K562 (cell line): ENCODE data around the gene NEUROD4. TPM values are rescaled to one million over a fixed set of nuclear protein-coding genes. Genes with fewer than 3 reads are reported as not detected.

Source experiments
- ATAC-seq: fragments of 200-7000 bp; cut with Tn5 transposase; 3 replicates; pipeline ENCODE4 v1.9.1; 2020; ENCODE audit warnings: moderate library complexity
- BruUV-seq: library from RNA; stranded (reverse); fragments of 400-500 nt; replicated peaks from 2 replicates; lab custom pipeline; 2021; lab: Mats Ljungman, UMichigan
- CTCF ChIA-PET: fragments of 300-600 bp; formaldehyde crosslinking; extraction: SDS; loops from one replicate; lab custom pipeline; 2021; ENCODE audit warnings: low intra/inter-chr PET ratio; lab: Yijun Ruan, JAX
- POLR2A ChIA-PET: fragments of 300-600, 350-650 bp; sonication (Branson Sonifier 250); formaldehyde crosslinking; extraction: SDS; loops from one replicate; lab custom pipeline; 2021; ENCODE audit warnings: antibody characterized with exemption, inconsistent platforms; lab: Yijun Ruan, JAX
- DNase-seq, 4 experiments: peaks; one replicate each; pipeline versions ENCODE4 v3.0.0 to v3.0.0-alpha.2; 2011 to 2018; ENCODE audit warnings: low spot score in 3 of 4, mixed read lengths in 3 of 4; ENCODE audit errors: extremely low read depth in 1 of 4
- FAIRE-seq: peaks from 2 replicates; lab custom pipeline; 2011; peaks lifted over from hg19 to GRCh38; lab: Jason Lieb, UNC
- H2AFZ ChIP-seq: 2 replicates; pipeline ENCODE4 v1.6.0; 2011; ENCODE audit warnings: low read depth, low read length, control low read depth, inconsistent platforms
- H3K27ac ChIP-seq: fragments of 200-600 bp; 3 replicates; pipeline ENCODE4 v1.8.0; 2011; ENCODE audit warnings: low read depth, mild to moderate bottlenecking, control low read depth, inconsistent platforms, low read length, moderate library complexity, mixed read lengths; ENCODE audit errors: extremely low read depth
- H3K27me3 ChIP-seq, 2 experiments: fragments of 300-600 bp in 1 of 2; 2 replicates in 1 of 2; 3 replicates in 1 of 2; pipeline versions ENCODE4 v1.6.0 to v1.8.0; 2011; ENCODE audit warnings: inconsistent platforms in 2 of 2, low read length in 2 of 2, mild to moderate bottlenecking in 1 of 2, mixed read lengths in 1 of 2, moderate library complexity in 1 of 2; ENCODE audit not compliant: control insufficient read depth in 2 of 2, insufficient read depth in 2 of 2
- H3K36me3 ChIP-seq: fragments of 300-600 bp; 3 replicates; pipeline ENCODE4 v1.8.0; 2011; ENCODE audit warnings: mild to moderate bottlenecking, low read length, inconsistent platforms; ENCODE audit not compliant: control insufficient read depth, insufficient read depth
- H3K4me1 ChIP-seq, 2 experiments: fragments of 200-600 bp in 1 of 2; replicated peaks in 1 of 2; 2 replicates in 1 of 2; 3 replicates in 1 of 2; pipeline versions ENCODE4 v1.5.1 to v1.8.0; 2011; ENCODE audit warnings: inconsistent platforms in 2 of 2, low read length in 2 of 2, mild to moderate bottlenecking in 1 of 2, mixed read lengths in 1 of 2, moderate library complexity in 1 of 2; ENCODE audit not compliant: control insufficient read depth in 2 of 2, insufficient read depth in 2 of 2
- H3K4me2 ChIP-seq: 2 replicates; pipeline ENCODE4 v1.6.1; 2011; ENCODE audit warnings: low read length, control low read depth, inconsistent platforms, mixed read lengths; ENCODE audit not compliant: insufficient read depth
- H3K4me3 ChIP-seq: fragments of 200-600 bp; sonication (generic), shearing (Covaris generic); 2 replicates; pipeline ENCODE4 v1.5.1; 2016; ENCODE audit warnings: control low read depth, inconsistent platforms
- H3K79me2 ChIP-seq: fragments of 200-600 bp; 3 replicates; pipeline ENCODE4 v1.8.0; 2011; ENCODE audit warnings: low read length, inconsistent platforms; ENCODE audit not compliant: control insufficient read depth, insufficient read depth
- H3K9ac ChIP-seq, 2 experiments: 2 replicates each; pipeline versions ENCODE4 v1.6.0 to v1.6.1; 2011; ENCODE audit warnings: low read depth in 2 of 2, low read length in 2 of 2, control low read depth in 1 of 2, inconsistent platforms in 1 of 2, mild to moderate bottlenecking in 1 of 2, mixed read lengths in 1 of 2; ENCODE audit not compliant: insufficient read depth in 1 of 2
- H3K9me1 ChIP-seq: one replicate; pipeline ENCODE4 v1.6.0; 2011; ENCODE audit warnings: inconsistent platforms, mild to moderate bottlenecking, low read length, moderate library complexity; ENCODE audit not compliant: control insufficient read depth, insufficient read depth
- H3K9me3 ChIP-seq: replicated peaks from 2 replicates; pipeline ENCODE4 v1.5.1; 2011; ENCODE audit warnings: low read depth, low read length, inconsistent platforms; ENCODE audit not compliant: control insufficient read depth, insufficient read depth
- H4K20me1 ChIP-seq: replicated peaks from 2 replicates; pipeline ENCODE4 v1.6.1; 2011; ENCODE audit warnings: low read length, inconsistent platforms, mixed read lengths; ENCODE audit not compliant: control insufficient read depth, insufficient read depth
- BCL6 ChIP-seq: fragments of 250-450 bp; sonication (Bioruptor Pico); IDR thresholded peaks from 2 replicates; pipeline ENCODE4 v1.4.0; 2020
- C11orf30 ChIP-seq: fragments of 450-650 bp; IDR thresholded peaks from 2 replicates; pipeline ENCODE4 v1.6.1; 2016; ENCODE audit warnings: low read depth, mild to moderate bottlenecking
- CXXC5 ChIP-seq: fragments of 250-450 bp; sonication (Bioruptor Pico); IDR thresholded peaks from 2 replicates; pipeline ENCODE4 v1.8.0; 2022; ENCODE audit warnings: inconsistent platforms, mild to moderate bottlenecking, moderate library complexity
- FIP1L1 ChIP-seq: fragments of 200-400 bp; formaldehyde crosslinking; IDR thresholded peaks from 2 replicates; pipeline ENCODE4 v1.6.1; 2018; ENCODE audit warnings: mild to moderate bottlenecking, low read depth, low read length; ENCODE audit not compliant: poor library complexity, severe bottlenecking
- GTF2A2 ChIP-seq: IDR thresholded peaks from 2 replicates; pipeline ENCODE4 v1.6.1; 2016; ENCODE audit warnings: mild to moderate bottlenecking, missing genetic modification characterization, missing compliant biosample characterization
- MAZ ChIP-seq, 2 experiments: fragments of 450-650 bp in 1 of 2; sonication (generic) in 1 of 2; formaldehyde crosslinking; IDR thresholded peaks in 1 of 2; conservative IDR thresholded peaks in 1 of 2; 2 replicates each; pipeline versions ENCODE4 v1.4.0 to v1.5.0; 2020; ENCODE audit warnings: mild to moderate bottlenecking in 1 of 2, missing genetic modification reagents in 1 of 2
- RNF2 ChIP-seq: sonication (generic); IDR thresholded peaks from 2 replicates; pipeline ENCODE4 v1.6.1; 2016
- TEAD1 ChIP-seq, 2 experiments: fragments of 450-650 bp in 1 of 2; sonication (generic) in 1 of 2; formaldehyde crosslinking; IDR thresholded peaks; 2 replicates each; pipeline versions ENCODE4 v1.4.0 to v1.8.0; 2020 to 2022; ENCODE audit warnings: mild to moderate bottlenecking in 2 of 2, missing genetic modification reagents in 1 of 2
- VEZF1 ChIP-seq: fragments of 200-800 bp; sonication (Bioruptor generic); IDR thresholded peaks from 2 replicates; pipeline ENCODE4 v1.6.1; 2017; ENCODE audit warnings: missing genetic modification characterization, missing compliant biosample characterization
- ZBTB5 ChIP-seq: fragments of 450-650 bp; IDR thresholded peaks from 2 replicates; pipeline ENCODE4 v1.6.1; 2017; ENCODE audit warnings: antibody characterized with exemption
- ZNF584 ChIP-seq: fragments of 200-800 bp; sonication (Bioruptor generic); IDR thresholded peaks from 2 replicates; pipeline ENCODE4 v1.6.1; 2016; ENCODE audit warnings: low read depth, mild to moderate bottlenecking, missing genetic modification characterization, missing compliant biosample characterization
- ZNF592 ChIP-seq: fragments of 450-650 bp; IDR thresholded peaks from 2 replicates; pipeline ENCODE4 v1.6.1; 2017; ENCODE audit warnings: antibody characterized with exemption, mild to moderate bottlenecking
- ZNF766 ChIP-seq: fragments of 200-800 bp; sonication (Bioruptor generic); conservative IDR thresholded peaks from 2 replicates; pipeline ENCODE4 v1.6.1; 2016; ENCODE audit warnings: missing genetic modification characterization, missing compliant biosample characterization
- whole genome bisulfite sequencing: fragments of 100-300 bp; shearing (Covaris generic); methylation state at CpG from one replicate; pipeline ENCODE4 v1.1.6; 2016; ENCODE audit warnings: low coverage, mixed read lengths; ENCODE audit not compliant: insufficient coverage; ENCODE audit errors: missing lambda C conversion rate; 5-methylcytosine and 5-hydroxymethylcytosine counted together
- in situ Hi-C: fragments of 300-500 bp; cut with MboI; formaldehyde crosslinking; loops from 4 replicates; pipeline ENCODE4 v1.15.0; 2018; ENCODE audit warnings: inconsistent platforms, mixed read lengths
- intact Hi-C: fragments of 100-400 bp; cut with micrococcal nuclease; formaldehyde crosslinking; loops from 2 replicates; pipeline ENCODE4 v1.14.2; 2022
- polyA plus RNA-seq, 8 experiments: library from polyadenylated mRNA; depleted of rRNA in 4 of 8; stranded (reverse) in 5 of 8; unstranded in 3 of 8; fragments of >200 nt; fragmentation: Nextera tagmentation in 2 of 8; fragmentation: Illumina TruSeq in 1 of 8; extraction: Ambion mirVana in 2 of 8; extraction: Trizol in 1 of 8; gene quantifications; 2 replicates each; pipeline versions ENCODE4 v1.2.1 to v1.2.3, GENCODE V29; 2011 to 2014; ENCODE audit warnings: inconsistent platforms in 1 of 8, missing spikeins in 1 of 8
- total RNA-seq, 7 experiments: library from RNA; depleted of rRNA in 6 of 7; stranded (reverse); fragments of >200 nt in 6 of 7; fragmentation: Illumina TruSeq in 2 of 7; extraction: Trizol in 2 of 7; gene quantifications; 2 replicates each; pipeline versions ENCODE4 v1.2.1 to v1.2.3, GENCODE V29; 2011 to 2021; ENCODE audit warnings: low replicate concordance in 1 of 7

NEUROD4 gene
- total and polyA plus RNA-seq, 9 of the 15 experiments (the other 6 are each of a cell fraction or from before 2014, with no cell fraction given) = not detected

- Histone ChIP-seq H3K79me2 (no peaks in the 10 kb centered on the region), H3K27ac (no peak overlapping the region; the same call in 2 of the 3 replicates), H3K9ac (peak overlapping the region in 1 of 2 experiments; percentile 18; a peak in 2 of 4 replicates), H3K9me1 (no peaks in the 10 kb centered on the region), H3K9me3 (no peaks in the 10 kb centered on the region), H2AFZ (peak overlapping the region; percentile 67), H3K4me2 (peak overlapping the region; percentile 44; the same call in 1 of the 2 replicates), H3K27me3 (no peaks in the 10 kb centered on the region), H3K36me3 (no peaks in the 10 kb centered on the region), H4K20me1 (no peaks in the 10 kb centered on the region), H3K4me1 (peaks cover 11 to 65% of the 10 kb centered on the region in 2 experiments), H3K4me3 (no peak overlapping the region)
- intact Hi-C loops = no loop called here
- FAIRE-seq (no peak), DNase-seq (peak; percentile 48 to 59 (median 51)), ATAC-seq (peak; percentile 74)
- WGBS = 5% methylated on average over 5 of the region's 5 CpGs
- POLR2A ChIA-PET = interaction anchor here (0.6 to 1.3 kb wide), 3 partner anchors 17 to 290 kb away, joined by 3 read pairs; no protein-coding TSS in a partner anchor
- CTCF ChIA-PET = no interaction called here
- in situ Hi-C loops = no loop called here
- TF ChIP-seq GTF2A2 (tag) = no peak
- no peak for TF ChIP-seq BCL6 (CRISPR knock-in tag)
- TF ChIP-seq ZNF584 = peak; percentile 71; the same call in 1 of the 2 replicates
- 0 out of 4 replicates have a peak, but pooled peaks of 1 of the 2 experiments have one; percentile 13 for TF ChIP-seq TEAD1 (CRISPR knock-in tag; IDR thresholded peaks at IDR 0.05)
- TF ChIP-seq CXXC5 (CRISPR knock-in tag) = 0 out of 2 replicates have a peak, but pooled peaks have one; percentile 14
- TF ChIP-seq C11orf30 = 0 out of 2 replicates have a peak, but pooled peaks have one; percentile 5
- TF ChIP-seq FIP1L1 = no peak
- TF ChIP-seq ZNF592 = 0 out of 2 replicates have a peak, but pooled peaks have one; percentile 24
- TF ChIP-seq MAZ (CRISPR knock-in tag; conservative IDR thresholded peaks at IDR 0.05 in 1 of 2, IDR thresholded peaks at IDR 0.05 in 1 of 2) = 0 out of 4 replicates have a peak, but pooled peaks of 1 of the 2 experiments have one; percentile 29
- TF ChIP-seq ZBTB5 = no peak
- peak; percentile 74 for TF ChIP-seq VEZF1 (CRISPR knock-in tag)
- peak; percentile 25; the same call in 1 of the 2 replicates for TF ChIP-seq RNF2
- TF ChIP-seq ZNF766 (CRISPR knock-in tag) = 0 out of 2 replicates have a peak, but pooled peaks have one; percentile 34
- BruUV-seq = no TSS peak
Observed at GRCh38 chr12:54980341-54980740, 39.4 kb upstream of the NEUROD4 start.
